ENCODE data around the gene NPM1.

GRCh38 chr5:171432076-171432475, 44.4 kb downstream of the NPM1 start:
- no peak for TF ChIP-seq CTCF (IDR thresholded peaks at IDR 0.05)
- TF ChIP-seq POLR2A (IDR thresholded peaks at IDR 0.05): no peak
